HG03354 (cell line): Measurements from ENCODE around the gene WDR55.
"Not testable (repeated sequence)": the region's sequence is repeated elsewhere in the genome, so short reads cannot be mapped to it uniquely, and the experiment has no call there.

Experiments
- ATAC-seq: cut with Tn5 transposase; IDR thresholded peaks from one replicate; pipeline ENCODE4 v1.9.1; 2021; ENCODE audit warnings: mild to moderate bottlenecking; ENCODE audit not compliant: unreplicated experiment, poor library complexity, severe bottlenecking

The WDR55 gene

GRCh38 chr5:140664359-140665119 is at the start of gene WDR55:
WDR55 (plus strand) TSS chr5:140664904; CDS start chr5:140664913, 9 bp downstream.
- ATAC-seq, result peak; percentile 98

- ATAC-seq, result no peak
These were observed 42.4 kb upstream of the WDR55 start for GRCh38 chr5:140622301-140622700.

DNA sequence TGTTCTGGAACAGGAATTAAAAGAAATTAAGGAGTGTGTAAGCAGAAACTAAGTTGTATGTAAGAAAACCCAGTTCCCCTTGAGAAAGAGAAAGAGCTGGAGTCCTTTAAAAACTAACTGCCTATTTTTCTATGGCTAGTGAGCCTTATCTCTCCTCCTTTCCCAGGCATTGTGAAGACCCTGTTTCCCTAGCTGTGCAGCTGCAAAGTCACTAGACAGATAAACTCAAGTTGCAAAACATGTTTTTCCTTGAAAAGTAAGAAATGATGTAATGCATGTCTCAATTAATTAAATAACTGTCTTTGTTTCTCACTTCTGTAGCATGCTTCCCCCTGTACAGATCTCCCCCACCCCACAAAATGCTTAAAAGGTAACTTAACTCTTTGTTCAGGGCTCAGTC is 41.6 kb upstream of the WDR55 start:
- ATAC-seq, result not testable (repeated sequence)

GRCh38 chr5:140624886-140625285 is 39.8 kb upstream of the WDR55 start:
- ATAC-seq, result not testable (repeated sequence)

DNA sequence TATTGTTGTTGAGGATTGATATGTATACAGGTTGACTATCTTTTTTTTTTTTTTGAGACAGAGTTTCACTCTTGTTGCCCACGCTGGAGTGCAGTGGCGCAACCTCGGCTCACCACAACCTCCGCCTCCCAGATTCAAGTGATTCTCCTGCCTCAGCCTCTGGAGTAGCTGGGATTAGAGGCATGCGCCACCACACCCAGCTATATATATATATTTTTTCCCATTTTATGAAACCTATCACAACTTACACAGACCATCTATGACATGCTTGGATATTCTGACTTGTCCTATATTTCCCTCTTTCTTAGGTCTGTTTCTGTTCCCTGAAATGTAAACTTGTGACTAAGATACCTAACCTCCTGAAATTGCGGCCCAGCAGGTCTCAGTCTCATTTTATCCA is 36.7 kb upstream of the WDR55 start:
- ATAC-seq, result no peak

GRCh38 chr5:140628711-140629110 is 36.0 kb upstream of the WDR55 start:
- no peak for ATAC-seq

- ATAC-seq, result no peak
These were observed 34.2 kb upstream of the WDR55 start for GRCh38 chr5:140630292-140631035.

DNA sequence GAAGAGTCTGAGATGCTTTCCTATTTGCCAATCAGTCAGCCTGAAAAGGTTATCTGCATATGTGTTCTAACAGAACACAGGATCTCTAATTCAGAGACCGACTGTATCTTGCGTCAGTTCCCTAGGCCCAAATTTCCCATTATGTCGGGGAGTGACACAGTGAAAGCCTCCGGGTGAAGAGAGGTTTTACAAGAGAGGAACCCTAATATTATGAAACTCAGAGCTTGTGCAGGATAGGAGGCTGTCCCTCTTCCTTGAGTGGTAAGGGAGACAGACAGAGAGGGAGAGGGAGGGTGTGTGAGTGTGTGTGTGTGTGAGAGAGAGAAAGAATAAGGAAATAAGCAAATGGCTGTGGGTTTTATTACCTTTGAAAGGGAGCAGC is 33.7 kb upstream of the WDR55 start:
- no peak for ATAC-seq

DNA sequence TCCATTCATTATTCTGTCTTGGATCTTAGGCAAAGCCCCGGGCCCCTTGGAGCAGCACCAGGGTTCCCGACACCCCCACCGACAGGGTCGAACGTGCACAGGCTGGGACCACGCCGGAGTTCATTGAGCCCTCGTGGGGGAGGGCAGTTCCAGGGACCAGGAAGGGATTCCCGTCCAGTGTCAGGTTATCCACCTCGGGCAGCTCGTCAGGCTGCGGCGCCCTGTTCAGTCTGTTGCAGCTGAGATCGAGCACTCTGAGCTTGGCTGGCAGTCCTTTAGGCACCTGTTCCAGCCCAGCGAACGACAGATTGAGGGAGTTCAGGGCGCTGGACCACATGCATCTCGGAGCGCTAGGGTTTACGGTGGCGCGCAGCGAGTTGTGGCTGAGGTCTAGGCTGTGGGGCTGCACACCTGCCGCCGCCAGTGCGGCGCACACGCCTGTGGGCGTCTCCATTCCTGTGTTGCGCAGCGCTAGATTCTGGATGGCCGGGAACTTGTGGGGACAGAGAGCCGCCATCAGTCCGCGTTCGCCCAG is 32.8 kb upstream of the WDR55 start:
- peak; percentile 37 for ATAC-seq

DNA sequence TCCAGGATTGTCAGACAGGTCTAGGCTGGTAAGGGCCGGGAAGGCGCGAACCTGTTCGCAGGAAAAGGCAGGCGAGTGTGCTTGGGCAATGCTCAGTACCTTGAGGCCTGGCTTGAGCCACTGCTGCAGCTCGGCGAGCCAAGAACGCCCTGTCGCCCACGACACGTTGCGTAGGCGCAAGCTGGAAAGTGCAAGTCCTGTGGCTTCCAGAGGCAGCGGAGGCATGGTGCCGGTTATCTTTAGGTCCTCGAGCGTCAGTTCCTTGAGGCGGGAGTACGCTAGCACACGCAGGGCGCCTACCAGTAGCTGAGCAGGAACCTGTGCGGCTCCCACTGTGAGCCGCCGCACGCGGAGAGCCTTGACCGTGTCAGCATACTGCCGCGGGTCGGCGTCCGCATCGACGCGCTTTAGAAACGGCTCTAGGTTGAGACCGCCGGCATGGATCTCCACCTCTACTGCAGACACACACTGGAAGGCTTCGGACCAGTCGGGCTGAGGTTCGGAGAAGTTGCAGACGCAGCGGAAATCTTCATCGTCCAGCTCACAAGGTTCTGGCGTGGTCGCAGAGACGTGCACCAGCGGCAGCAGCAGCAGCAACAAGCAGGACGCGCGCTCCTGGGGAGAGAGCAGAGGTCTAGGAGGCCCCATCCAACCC is 32.2 kb upstream of the WDR55 start:
- peak; percentile 62 for ATAC-seq

- peak; percentile 24 for ATAC-seq
These were observed 31.7 kb upstream of the WDR55 start, which contains the start of gene CD14 for GRCh38 chr5:140633021-140633471. CD14 (minus strand) TSS chr5:140633175; CDS start chr5:140633071, 104 bp downstream.

DNA sequence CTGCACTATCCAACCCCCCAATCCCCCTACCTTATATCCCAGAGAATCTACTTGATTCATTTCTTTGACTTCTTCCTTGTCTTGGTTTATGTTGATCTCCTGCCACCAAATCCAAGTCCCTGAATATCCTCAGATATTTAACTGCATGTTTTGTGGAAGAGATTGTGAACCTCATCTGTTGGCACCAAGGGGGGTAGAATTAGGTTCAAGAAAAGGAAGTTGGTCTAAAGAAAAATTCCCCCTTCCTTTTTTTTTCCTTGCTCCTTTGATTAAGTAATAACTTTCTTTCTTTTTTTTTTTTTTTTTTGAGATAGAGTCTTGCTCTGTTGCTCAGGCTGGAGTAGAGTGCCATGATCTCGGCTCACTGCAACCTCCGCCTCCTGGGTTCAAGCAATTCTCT is 31.2 kb upstream of the WDR55 start:
- ATAC-seq, result no peak

GRCh38 chr5:140634103-140634502 is 30.6 kb upstream of the WDR55 start:
- ATAC-seq, result no peak

- ATAC-seq, result no peak
These were observed 29.1 kb upstream of the WDR55 start for GRCh38 chr5:140635291-140636257.

GRCh38 chr5:140637371-140638100 is 27.2 kb upstream of the WDR55 start:
- no peak for ATAC-seq

- not testable (repeated sequence) for ATAC-seq
These were observed 25.9 kb upstream of the WDR55 start for GRCh38 chr5:140638898-140639147.

- peak; percentile 96 for ATAC-seq
These were observed 25.3 kb upstream of the WDR55 start, which contains the start of gene TMCO6 for GRCh38 chr5:140639148-140639981. TMCO6 (plus strand) TSS chr5:140639451; CDS start chr5:140639528, 77 bp downstream.

GRCh38 chr5:140641716-140642115 is 23.0 kb upstream of the WDR55 start:
- ATAC-seq, result no peak
